ENCODE results near the gene SLC3A2.

Gene SLC3A2

DNA sequence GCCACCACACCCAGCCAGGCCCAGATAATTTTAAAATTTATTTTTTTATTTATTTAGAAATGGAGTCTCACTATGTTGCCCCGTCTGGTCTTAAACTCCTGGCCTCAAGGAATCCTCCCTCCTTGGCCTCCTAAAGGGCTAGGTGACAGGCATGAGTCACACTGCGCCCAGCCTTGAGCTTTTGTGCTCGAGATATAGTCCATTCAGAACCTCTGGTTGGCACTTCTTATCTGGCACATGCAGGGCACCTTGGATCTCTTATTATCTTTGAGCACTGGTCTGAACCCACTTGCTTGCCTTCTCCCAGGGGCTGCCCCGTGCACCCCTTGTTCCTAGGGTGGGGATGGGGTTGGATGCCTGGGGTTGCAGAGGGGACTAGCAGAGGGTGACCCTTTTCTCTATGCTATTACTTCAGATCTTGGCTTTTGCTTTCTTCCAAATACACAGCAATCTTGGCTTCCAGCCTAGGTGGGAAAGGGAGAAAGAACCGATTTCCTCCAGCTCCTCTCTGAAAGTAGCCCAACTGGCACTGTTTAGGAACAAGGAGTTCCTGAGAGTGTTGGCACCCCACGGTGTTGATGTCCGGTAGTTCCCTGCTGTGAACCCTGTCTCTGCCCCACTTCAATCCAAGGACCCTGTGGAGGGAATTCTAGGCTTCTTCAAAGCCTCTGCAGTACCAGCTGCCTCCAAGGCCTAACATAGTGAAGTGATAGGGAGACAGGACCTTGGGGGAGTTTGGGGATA is 1.3 kb upstream of the SLC3A2 start:
- DNase-seq (ENCODE audit: extremely low read depth in 1 of 2, low read depth in 1 of 2): no peak

DNA sequence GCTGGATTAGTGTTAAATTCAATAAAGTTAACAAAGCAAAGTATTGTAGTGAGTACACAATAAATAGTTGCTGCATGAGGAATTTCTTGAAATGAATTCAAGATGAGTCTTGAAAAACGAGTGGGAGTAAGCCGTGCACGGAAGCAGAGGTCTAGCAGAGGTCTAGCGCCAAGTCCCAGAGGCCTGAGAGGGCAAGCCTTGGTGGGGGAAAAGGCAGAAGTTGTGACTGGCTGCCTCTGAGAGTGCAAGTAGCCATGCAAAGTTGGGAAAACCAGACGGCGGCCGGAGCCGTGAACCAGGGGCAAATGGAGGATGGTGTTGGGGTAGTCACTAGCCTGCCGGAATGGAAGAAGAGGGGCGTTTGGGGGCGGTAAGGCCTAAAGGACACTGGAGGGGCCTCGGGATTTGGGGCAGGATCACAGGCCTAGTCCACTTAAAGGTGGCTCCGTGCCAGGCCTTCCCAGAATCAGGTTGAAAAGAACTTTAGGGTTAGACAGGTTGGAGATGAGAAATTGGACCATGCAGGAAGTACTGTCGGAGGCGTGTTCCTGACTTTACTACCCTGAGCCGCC is 379 bp upstream of the SLC3A2 start:
- no peak for DNase-seq (ENCODE audit: extremely low read depth in 1 of 2, low read depth in 1 of 2)

DNA sequence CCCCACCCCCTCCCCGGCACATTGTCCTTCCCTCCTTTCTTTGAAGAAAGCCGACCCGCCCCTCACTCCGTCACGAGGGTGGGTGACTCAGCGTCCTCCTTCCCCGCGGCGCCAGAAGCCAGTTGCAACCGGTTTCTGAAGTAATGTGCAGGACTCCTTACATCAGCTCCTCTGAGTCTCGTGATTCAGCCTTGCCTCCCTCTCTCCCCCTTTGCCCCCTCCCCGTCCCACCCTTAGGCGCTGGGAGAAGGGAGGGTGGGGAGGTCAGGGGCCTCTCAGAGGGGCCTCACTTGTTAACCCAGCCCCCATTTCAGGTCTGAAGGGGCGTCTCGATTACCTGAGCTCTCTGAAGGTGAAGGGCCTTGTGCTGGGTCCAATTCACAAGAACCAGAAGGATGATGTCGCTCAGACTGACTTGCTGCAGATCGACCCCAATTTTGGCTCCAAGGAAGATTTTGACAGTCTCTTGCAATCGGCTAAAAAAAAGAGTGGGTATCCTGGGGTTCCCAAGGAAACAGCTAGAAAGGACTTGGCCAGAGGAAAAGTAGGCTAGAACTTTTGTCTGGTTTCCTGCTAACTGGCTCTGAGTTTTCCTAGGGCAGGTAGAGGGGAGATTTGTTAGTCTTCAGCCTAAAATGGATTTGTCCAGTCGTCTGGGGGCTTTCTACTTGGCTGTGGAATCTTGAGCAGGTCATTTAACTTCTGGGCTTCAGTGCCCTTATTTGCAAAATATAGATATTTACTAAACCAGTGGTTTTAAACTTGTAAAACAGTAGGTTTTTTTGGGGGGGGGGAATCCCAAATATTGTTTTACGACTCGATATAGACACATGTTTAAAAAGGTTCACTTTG is 1.1 kb downstream of the SLC3A2 start:
- DNase-seq (ENCODE audit: extremely low read depth in 1 of 2, low read depth in 1 of 2): peak; percentile 88 to 89

DNA sequence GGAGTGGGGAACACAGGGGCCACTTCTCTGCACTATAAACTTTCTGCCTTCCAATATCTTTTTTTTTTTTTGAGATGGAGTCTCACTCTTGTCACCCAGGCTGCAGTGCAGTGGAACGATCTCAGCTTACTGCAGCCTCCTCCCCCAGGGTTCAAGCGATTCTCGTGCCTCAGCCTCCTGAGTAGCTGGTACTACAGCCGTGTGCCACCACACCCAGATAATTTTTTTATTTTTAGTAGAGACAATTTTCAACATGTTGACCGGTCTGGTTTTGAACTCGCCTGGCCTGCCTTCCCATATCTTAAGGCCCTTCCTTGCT is 1.7 kb downstream of the SLC3A2 start:
- DNase-seq (ENCODE audit: extremely low read depth in 1 of 2, low read depth in 1 of 2): no peak

DNA sequence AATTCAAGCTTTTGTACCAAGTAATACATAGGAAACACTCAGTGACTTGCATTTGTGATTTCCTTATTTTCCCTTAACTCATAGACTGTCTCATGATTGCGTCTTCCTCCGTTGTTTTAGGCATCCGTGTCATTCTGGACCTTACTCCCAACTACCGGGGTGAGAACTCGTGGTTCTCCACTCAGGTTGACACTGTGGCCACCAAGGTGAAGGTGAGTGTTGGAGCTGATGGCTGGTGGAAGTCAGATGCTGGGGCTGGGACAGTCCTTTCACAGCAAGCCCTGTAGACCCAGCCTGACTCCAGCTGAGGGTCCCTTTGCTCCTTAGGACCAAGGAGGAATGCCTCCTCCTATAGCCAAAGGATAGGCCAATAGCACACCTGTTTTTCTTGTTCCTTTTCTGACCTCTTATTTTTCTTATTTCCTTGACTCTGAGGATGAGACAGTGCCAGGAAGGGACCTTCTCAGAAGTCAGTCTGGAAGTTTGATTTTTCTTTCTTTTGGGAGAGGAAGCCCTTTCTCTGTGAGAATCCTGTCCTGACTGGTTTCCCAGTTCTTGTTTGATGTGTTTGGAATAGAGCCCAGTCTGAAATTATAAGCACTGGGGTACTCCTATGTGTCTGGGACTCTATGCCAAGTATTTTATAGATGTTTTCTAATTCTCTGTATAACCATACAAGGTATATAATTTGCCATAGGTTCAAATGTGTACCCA is 2.2 kb downstream of the SLC3A2 start:
- DNase-seq (ENCODE audit: extremely low read depth in 1 of 2, low read depth in 1 of 2): no peak

DNA sequence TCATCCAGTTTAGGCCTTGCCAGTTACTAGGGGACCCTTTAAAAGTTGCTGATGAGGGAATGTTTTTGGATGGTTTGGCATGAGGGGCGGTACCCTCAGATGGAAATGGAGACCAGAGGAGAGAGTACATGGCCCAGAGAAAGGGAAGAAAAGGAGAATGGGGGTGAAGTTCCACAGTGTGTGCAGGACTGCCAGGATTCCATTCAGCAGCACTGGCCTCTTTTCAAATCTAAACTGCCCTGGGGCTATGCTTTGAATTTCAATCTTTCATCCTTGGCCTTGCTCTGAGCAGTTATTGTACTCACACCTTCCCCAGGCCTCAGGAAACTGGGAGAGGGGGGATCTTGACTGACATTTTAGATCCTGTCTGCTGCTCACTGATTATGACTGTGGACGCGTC is 3.0 kb downstream of the SLC3A2 start:
- no peak for DNase-seq (ENCODE audit: extremely low read depth in 1 of 2, low read depth in 1 of 2)

DNA sequence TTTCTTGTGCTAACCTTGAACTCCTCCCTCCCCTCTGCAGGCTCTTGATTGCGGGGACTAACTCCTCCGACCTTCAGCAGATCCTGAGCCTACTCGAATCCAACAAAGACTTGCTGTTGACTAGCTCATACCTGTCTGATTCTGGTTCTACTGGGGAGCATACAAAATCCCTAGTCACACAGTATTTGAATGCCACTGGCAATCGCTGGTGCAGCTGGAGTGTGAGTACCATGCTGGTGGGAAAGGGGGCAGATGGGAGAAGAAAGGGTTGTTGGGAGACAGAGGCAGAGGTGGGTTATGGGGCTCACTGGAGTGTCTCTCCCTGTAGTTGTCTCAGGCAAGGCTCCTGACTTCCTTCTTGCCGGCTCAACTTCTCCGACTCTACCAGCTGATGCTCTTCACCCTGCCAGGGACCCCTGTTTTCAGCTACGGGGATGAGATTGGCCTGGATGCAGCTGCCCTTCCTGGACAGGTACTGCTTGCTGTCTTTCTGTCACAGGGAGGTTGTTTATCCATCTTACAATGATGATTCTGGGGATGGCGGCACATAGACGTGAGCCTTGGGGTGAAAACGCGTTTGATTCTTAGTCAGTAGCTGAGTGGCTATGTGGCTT is 4.5 kb downstream of the SLC3A2 start:
- no peak for DNase-seq (ENCODE audit: extremely low read depth in 1 of 2, low read depth in 1 of 2)

DNA sequence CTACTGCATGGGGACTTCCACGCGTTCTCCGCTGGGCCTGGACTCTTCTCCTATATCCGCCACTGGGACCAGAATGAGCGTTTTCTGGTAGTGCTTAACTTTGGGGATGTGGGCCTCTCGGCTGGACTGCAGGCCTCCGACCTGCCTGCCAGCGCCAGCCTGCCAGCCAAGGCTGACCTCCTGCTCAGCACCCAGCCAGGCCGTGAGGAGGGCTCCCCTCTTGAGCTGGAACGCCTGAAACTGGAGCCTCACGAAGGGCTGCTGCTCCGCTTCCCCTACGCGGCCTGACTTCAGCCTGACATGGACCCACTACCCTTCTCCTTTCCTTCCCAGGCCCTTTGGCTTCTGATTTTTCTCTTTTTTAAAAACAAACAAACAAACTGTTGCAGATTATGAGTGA is 7.7 kb downstream of the SLC3A2 start:
- DNase-seq (ENCODE audit: extremely low read depth in 1 of 2, low read depth in 1 of 2): no peak

DNA sequence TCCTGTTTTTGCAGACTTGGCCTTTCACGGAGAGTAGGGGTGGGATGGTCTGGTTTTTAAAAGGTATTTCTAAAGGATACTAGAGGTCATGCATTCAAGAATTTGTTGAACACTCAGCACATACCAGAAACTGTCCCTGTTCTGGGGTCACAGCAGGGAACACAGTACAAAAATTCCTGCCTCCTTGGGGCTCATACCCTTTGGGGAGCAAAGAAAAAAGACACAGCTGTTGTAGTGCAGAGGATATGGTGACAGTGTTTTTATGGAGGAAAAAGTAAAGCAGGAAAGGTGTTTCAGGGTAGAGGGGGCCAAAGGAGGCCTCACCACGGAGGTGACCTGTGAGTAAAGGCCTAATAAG is 8.4 kb downstream of the SLC3A2 start:
- DNase-seq (ENCODE audit: extremely low read depth in 1 of 2, low read depth in 1 of 2): no peak

DNA sequence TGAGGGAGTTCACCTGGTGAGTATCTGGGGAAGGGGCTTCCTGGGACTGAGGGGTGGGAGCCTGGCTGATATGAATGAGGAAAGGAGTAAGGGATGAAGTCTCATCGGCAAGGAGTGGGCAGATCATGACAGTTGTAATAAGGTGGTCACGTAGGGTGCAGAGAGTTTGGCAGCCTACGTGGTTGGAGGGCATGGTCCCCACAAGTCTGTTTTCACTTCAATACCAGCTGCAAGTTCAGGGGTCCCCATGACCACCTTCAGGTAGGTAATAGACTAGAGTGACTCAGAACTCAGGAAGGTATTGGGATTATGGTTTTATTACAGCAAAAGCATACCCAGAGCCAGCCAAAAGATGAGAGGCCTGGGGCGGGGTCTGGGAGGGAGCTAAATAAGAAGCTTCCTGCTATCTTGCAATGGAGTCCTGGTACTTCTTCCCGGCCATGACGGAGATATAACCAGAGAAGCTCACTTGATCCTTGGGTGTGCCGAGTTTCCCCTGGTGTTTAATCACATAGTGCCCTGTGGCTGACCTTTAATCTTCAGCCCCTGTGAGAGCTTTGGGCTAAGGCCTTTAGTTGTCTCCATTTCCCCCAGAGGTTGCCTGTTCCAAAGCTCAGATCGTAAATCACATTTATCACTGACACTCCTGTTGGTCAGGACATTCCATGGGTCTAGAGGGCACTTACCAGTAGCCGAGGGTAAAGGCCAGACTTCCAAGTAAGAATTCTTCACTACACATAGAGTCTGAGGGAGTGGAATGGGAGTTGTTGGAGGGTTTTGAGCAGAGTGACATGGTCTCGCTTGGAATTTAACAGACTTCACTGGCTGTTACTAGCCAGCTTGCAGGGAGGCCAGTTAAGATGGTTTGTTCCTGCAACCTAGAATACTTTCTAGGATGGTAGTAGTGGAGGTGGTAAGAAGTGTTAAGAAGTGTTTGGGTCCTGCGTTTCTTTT is 9.1 kb downstream of the SLC3A2 start:
- DNase-seq (ENCODE audit: extremely low read depth in 1 of 2, low read depth in 1 of 2): no peak

DNA sequence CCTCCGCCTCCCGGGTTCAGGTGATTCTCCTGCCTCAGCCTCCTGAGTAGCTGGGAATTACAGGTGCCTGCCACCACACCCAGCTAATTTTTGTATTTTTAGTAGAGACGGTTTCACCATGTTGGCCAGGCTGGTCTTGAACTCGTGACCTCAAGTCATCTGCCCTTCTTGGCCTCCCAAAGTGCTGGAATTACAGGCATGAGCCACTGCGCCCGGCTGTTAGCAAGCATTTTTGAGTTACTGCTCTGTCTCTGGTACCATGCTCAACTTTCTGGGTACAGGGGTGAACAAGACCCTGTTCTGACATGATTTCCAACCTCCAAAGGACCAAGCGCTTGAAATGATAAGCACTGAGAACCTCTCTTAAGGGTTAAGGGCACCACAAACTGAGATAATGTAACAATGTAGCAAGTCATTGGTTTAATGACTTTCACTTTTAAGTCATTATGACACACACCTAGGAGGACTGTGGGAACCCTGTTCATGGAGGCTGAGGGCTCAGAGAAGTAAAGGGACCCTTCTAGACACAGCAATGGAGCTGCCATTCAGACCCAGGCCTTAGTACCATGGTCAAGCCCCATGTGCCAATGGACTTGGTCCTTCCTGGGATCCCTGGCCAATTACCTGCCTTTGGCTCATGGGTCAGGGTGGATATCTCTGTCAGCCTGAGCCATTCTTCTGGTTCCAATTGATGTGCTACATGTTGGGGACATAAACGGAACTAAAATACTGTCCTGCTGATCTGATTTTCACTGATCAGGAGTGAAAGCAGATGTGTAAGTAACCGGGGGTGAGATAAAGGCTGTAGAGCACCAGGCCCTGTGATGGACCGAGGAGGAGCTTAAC is 11.6 kb downstream of the SLC3A2 start:
- no peak for DNase-seq (ENCODE audit: extremely low read depth in 1 of 2, low read depth in 1 of 2)

DNA sequence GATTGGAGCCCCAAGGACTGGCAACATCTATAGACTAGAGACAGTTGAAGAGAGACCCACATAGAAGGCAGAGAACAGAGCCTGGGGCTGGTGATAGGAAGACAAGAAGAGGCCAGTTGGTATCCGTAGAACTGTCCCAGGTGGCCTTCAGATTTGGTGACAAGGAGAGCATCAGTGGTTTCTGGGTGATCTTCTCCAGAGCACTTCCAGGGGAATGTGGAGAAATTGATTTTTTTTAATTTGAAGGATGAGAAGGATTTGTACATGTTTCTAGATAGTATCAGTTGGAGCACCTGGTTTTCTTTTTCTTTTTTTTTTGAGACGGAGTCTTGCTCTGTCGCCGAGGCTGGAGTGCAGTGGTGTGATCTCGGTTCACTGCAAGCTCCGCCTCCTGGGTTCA is 14.8 kb downstream of the SLC3A2 start:
- DNase-seq (ENCODE audit: extremely low read depth in 1 of 2, low read depth in 1 of 2): no peak

DNA sequence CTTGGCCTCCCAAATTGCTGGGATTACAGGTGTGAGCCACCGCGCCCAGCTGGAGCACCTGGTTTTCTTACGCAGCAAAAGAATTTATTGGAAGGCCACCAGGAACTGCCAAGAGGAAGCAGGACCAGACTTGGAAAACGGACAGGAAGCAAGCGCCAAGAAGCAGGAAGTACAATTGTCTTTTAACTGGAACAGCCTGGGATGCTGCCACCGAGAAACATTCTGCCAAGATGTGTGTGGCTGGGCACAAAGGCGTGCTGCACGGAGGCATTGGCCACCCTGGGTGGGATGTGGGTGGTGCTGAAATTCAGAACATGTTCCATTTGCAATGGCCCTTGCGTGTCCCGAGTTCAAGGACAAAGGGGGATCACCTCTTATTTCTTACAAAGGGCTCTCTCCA is 15.4 kb downstream of the SLC3A2 start:
- no peak for DNase-seq (ENCODE audit: extremely low read depth in 1 of 2, low read depth in 1 of 2)

DNA sequence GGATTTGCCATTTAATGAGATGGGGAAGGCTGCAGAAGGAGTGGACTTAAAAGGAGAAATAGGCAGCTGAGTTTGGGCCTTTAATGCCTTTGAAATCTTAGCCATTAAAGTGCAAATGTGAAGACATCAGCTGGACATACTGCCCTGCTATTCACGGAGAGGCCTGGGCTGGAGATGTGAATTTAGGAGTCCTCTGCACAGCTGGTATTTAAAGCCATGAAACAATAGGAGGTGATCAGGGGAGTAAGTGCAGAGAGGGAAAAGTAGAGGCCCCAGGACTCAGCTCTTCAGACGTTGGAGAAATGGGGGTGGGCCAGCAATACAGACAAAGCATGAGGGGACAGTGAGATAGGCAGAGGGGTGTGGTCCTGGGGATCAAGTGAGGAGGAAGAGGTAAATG is 16.6 kb downstream of the SLC3A2 start:
- DNase-seq (ENCODE audit: extremely low read depth in 1 of 2, low read depth in 1 of 2): no peak

DNA sequence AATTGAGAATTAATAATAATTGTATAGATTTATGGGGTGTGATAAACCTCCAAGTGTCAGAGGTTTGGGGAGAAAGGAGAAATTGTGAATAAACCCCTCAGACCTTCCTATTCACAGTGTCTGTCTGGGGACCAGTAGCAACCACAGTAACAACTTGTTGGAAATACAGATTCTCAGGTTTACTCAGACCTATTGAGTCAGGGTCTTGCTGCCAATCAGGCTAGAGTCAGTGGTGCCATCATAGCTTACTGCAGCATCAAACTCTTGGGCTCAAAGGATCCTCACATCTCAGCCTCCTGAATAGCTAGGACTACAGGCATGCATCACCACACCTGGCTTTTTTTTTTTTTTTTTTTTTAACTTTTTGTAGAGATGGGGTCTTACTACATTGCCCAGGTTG is 17.3 kb downstream of the SLC3A2 start:
- no peak for DNase-seq (ENCODE audit: extremely low read depth in 1 of 2, low read depth in 1 of 2)

DNA sequence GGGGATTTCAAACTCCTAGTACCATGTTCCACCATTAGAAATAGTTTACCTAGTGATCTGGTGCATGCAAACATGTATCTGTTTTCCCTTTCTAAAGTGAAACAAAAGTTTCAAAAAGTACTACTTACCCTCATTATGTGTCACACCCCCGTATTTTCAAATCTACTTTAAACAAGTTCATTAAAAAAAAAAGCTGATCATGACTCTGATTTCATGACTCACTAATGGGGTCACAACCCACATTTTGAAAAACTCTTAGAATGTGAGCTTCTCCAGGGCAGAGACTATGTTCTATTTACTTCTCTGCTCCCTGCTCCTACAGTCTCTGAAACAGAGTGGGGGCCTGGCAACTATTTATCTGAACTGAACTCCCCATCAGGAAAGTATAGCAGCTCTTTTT is 22.2 kb downstream of the SLC3A2 start:
- no peak for DNase-seq (ENCODE audit: extremely low read depth in 1 of 2, low read depth in 1 of 2)

DNA sequence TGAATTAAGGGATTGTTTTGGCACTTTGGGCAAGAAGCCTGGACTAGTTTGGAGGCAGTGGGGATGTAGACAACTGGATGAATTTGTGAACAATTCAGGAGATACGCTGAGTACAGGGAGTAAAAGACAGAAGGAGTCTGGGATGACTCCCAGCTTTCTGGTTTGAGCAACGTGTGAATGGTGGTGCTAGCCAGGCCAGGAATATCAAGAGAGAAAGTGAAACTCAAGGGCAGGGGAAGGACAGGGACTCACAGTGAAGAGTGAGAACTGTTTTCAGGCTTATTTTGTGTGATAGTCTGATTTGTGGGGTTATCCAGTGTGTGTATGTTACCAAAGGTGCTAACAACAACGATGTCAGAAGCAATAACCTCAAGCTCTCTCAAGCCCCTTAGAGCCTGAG is 24.6 kb downstream of the SLC3A2 start:
- no peak for DNase-seq (ENCODE audit: extremely low read depth in 1 of 2, low read depth in 1 of 2)

DNA sequence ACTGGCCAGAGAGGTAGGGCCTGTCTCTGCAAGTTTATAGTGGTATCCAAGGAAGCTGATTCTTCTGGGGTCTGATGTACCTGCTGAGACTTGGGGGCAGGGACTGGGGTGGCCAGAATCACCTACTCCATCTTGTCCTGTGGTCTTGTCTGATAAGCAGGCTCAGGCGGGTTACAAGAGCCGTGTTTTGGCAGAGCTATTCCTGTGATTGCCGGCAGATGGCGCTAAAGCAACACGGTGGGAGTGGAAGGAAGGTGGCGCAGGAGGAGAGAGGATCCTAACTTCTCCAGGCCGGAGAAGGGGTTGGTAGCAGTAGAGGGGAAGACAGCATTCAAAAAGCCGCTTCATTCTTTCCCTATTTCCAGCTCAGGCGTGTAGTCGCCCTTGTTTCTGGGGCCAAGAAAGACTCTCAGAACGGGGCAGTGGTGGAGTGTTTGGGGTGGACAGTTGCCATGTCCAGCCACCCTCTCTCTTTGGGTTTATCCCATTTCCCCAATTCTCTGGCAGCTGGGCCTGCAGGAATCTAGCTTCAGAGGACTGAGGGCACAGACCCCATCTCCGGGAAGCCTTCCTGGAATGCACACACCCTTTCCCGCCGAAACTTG is 25.3 kb downstream of the SLC3A2 start:
- peak; percentile 31 to 64 for DNase-seq (ENCODE audit: extremely low read depth in 1 of 2, low read depth in 1 of 2)
